OCI-LY3 (cell line): Measurements from ENCODE around the gene CERS6.

Experiments
- H2AFZ ChIP-seq: fragments of 200-600, 300-600 bp; shearing (Covaris generic); 2 replicates; pipeline ENCODE4 v1.6.0; 2014; ENCODE audit warnings: antibody characterized with exemption, low read depth, low read length
- H3K27ac ChIP-seq: fragments of 200-600, 300-600 bp; sonication (generic); 2 replicates; pipeline ENCODE4 v1.5.1; 2014; ENCODE audit warnings: mild to moderate bottlenecking, low read length, moderate library complexity, mixed read lengths
- H3K27me3 ChIP-seq: fragments of 200-600, 300-600 bp; sonication (generic); 2 replicates; pipeline ENCODE4 v1.6.1; 2014; ENCODE audit warnings: low read depth, low read length, mixed read lengths
- H3K36me3 ChIP-seq: fragments of 200-600, 300-600 bp; sonication (generic); replicated peaks from 2 replicates; pipeline ENCODE3; 2014; ENCODE audit warnings: low read depth, low read length, mixed read lengths
- H3K4me1 ChIP-seq: fragments of 300-600, 200-600 bp; sonication (generic); 2 replicates; pipeline ENCODE4 v1.6.1; 2014; ENCODE audit warnings: low read length, mixed read lengths
- H3K4me2 ChIP-seq: fragments of 200-600, 300-600 bp; sonication (generic); 2 replicates; pipeline ENCODE4 v1.6.1; 2014; ENCODE audit warnings: low read length, mixed read lengths
- H3K4me3 ChIP-seq: fragments of 300-600, 200-600 bp; sonication (generic); 2 replicates; pipeline ENCODE4 v1.5.1; 2014; ENCODE audit warnings: antibody characterized with exemption, mild to moderate bottlenecking, low read length, moderate library complexity
- H3K79me2 ChIP-seq: fragments of 300-600, 200-600 bp; shearing (Covaris generic); 2 replicates; pipeline ENCODE4 v1.6.1; 2014; ENCODE audit warnings: mild to moderate bottlenecking, low read length, mixed read lengths
- H3K9ac ChIP-seq: fragments of 300-600, 200-600 bp; shearing (Covaris generic); 2 replicates; pipeline ENCODE4 v1.6.0; 2014; ENCODE audit warnings: mild to moderate bottlenecking, low read length, moderate library complexity
- H3K9me3 ChIP-seq: fragments of 200-600, 300-600 bp; shearing (Covaris generic); 2 replicates; pipeline ENCODE4 v1.6.1; 2014; ENCODE audit warnings: low read length, mixed read lengths; ENCODE audit not compliant: insufficient read depth
- H4K20me1 ChIP-seq: fragments of 200-600, 300-600 bp; sonication (generic); 2 replicates; pipeline ENCODE4 v1.6.1; 2016; ENCODE audit warnings: low read length, mixed read lengths; ENCODE audit not compliant: insufficient read depth
- CTCF ChIP-seq: fragments of 200-600, 300-600 bp; sonication (generic); IDR thresholded peaks from 2 replicates; pipeline ENCODE4 v1.5.1; 2014; ENCODE audit warnings: antibody characterized with exemption, low read length, low read depth
- EZH2phosphoT487 ChIP-seq: fragments of 200-600 bp; shearing (Covaris generic); IDR thresholded peaks from 2 replicates; pipeline ENCODE4 v1.6.1; 2018; ENCODE audit warnings: antibody characterized with exemption, mixed run types, low read depth

The CERS6 gene

GRCh38 chr2:168772704-168773103 lies 316.6 kb downstream of the CERS6 start:
- Histone ChIP-seq H3K4me3 (no peak overlapping the region), H3K79me2 (no peaks in the 10 kb centered on the region), H3K9me3 (no peaks in the 10 kb centered on the region), H3K9ac (no peak overlapping the region), H3K4me2 (no peak overlapping the region), H3K4me1 (no peaks in the 10 kb centered on the region), H3K27me3 (no peaks in the 10 kb centered on the region), H2AFZ (no peak overlapping the region), H3K27ac (no peak overlapping the region), H3K36me3 (no peaks in the 10 kb centered on the region), H4K20me1 (no peaks in the 10 kb centered on the region)
- TF ChIP-seq CTCF, result no peak

DNA sequence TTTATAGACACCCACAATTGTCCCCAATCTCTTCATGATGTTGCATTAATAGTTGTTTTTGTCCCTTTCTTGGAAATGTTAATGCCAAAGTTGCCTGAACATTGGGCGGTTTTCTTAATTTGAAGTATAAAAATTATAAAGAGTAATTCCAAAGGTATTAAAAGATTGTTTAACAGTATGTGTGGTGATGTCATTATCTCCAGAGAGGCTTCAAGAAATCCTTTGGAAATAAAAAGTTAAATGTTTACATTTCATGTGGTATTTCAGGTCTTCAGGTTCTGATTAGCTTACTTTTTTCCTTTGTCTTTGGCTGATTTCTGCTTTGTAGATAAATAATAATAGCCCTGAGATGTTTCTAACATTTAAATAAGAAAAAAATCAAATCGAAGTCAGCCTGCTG lies 317.1 kb downstream of the CERS6 start:
- no peaks in the 10 kb centered on the region for H3K4me1 ChIP-seq
- TF ChIP-seq CTCF (no peak), EZH2phosphoT487 (no peak)
- H2AFZ ChIP-seq, result no peak overlapping the region
- no peak overlapping the region for H3K4me3 ChIP-seq
- no peaks in the 10 kb centered on the region for H4K20me1 ChIP-seq
- no peaks in the 10 kb centered on the region for H3K27me3 ChIP-seq
- H3K36me3 ChIP-seq, result no peaks in the 10 kb centered on the region
- no peak overlapping the region for H3K27ac ChIP-seq
- no peak overlapping the region for H3K9ac ChIP-seq
- H3K9me3 ChIP-seq, result no peaks in the 10 kb centered on the region
- no peaks in the 10 kb centered on the region for H3K79me2 ChIP-seq
- no peak overlapping the region for H3K4me2 ChIP-seq

DNA sequence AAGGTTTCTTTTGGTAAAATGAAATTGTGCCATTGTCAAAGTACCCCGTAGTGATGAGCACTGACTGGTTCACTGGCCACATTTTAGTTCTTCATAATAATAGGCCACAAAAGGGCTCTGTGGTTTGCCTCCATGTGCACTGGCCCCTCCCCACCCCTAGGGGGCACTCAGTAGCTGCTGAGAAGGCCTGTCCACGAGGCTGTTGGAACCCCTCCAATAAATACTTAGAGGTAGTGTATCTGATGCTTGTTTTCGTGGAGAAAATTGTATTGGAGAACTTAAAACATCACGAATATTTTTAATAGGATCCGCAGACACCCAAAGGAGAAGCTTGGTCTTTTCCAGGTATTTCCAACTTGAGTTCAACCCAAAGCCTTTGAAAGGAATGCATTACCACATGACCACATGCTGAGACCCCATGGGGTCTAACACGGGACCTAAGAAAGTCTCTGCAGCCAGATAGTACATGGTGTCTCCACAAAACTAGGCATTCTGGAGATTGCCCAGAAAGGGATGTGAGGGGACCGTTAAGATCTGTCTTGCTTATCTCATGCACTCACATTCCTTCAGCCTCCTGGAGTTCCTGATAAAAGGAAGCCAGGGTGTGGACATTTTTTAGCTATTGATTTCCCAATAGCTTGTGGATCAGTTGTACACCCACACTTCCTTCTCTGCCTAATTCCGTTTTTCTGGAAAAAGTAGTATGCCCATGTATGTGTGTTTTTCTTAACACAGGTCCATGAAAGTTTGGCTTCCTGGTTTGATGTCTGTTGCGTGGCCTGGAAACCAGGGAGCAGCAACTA lies 317.8 kb downstream of the CERS6 start:
- H3K79me2 ChIP-seq, result no peaks in the 10 kb centered on the region
- no peak overlapping the region for H3K4me2 ChIP-seq
- H3K36me3 ChIP-seq, result no peaks in the 10 kb centered on the region
- H3K9me3 ChIP-seq, result no peaks in the 10 kb centered on the region
- H4K20me1 ChIP-seq, result no peaks in the 10 kb centered on the region
- H3K27me3 ChIP-seq, result no peaks in the 10 kb centered on the region
- no peaks in the 10 kb centered on the region for H3K4me1 ChIP-seq
- H3K9ac ChIP-seq, result no peak overlapping the region
- TF ChIP-seq CTCF, result peak; percentile 93
- TF ChIP-seq EZH2phosphoT487, result no peak
- no peak overlapping the region for H3K27ac ChIP-seq
- H3K4me3 ChIP-seq, result no peak overlapping the region
- H2AFZ ChIP-seq, result no peak overlapping the region

- Histone ChIP-seq H3K79me2 (no peaks in the 10 kb centered on the region), H3K9me3 (no peaks in the 10 kb centered on the region), H3K27ac (no peak overlapping the region), H3K27me3 (no peaks in the 10 kb centered on the region), H3K4me3 (no peak overlapping the region), H3K4me1 (no peaks in the 10 kb centered on the region), H3K36me3 (no peaks in the 10 kb centered on the region), H4K20me1 (no peaks in the 10 kb centered on the region), H3K9ac (no peak overlapping the region), H2AFZ (no peak overlapping the region), H3K4me2 (no peak overlapping the region)
- no peak for TF ChIP-seq CTCF
- no peak for TF ChIP-seq EZH2phosphoT487
Observed at GRCh38 chr2:168775837-168776236, 319.8 kb downstream of the CERS6 start.
